ENCODE measurements around the gene SZRD1. TPM values are rescaled to one million over a fixed set of nuclear protein-coding genes. Genes with fewer than 3 reads are reported as not detected.

The SZRD1 gene
- total and polyA plus RNA-seq, 2 of the 4 experiments (the other 2 are of a cell fraction), result 119 to 149 TPM

- TF ChIP-seq MAZ (IDR thresholded peaks at IDR 0.05; ENCODE audit: borderline replicate concordance, low read depth, low read length) (no peak), SMC3 (IDR thresholded peaks at IDR 0.05; ENCODE audit: low read depth, low read length) (no peak), MXI1 (IDR thresholded peaks at IDR 0.05; ENCODE audit: borderline replicate concordance, low read depth, low read length) (no peak), CHD1 (IDR thresholded peaks at IDR 0.05; ENCODE audit: low read depth, low read length) (no peak), RCOR1 (IDR thresholded peaks at IDR 0.05; ENCODE audit: insufficient replicate concordance, low read length) (no peak), ELK1 (IDR thresholded peaks at IDR 0.05; ENCODE audit: borderline replicate concordance, low read depth, low read length) (no peak), CTCF (conservative IDR thresholded peaks at IDR 0.05; ENCODE audit: low read depth, low read length) (no peak), USF2 (IDR thresholded peaks at IDR 0.05; ENCODE audit: low read depth, low read length) (no peak), CEBPB (IDR thresholded peaks at IDR 0.05; ENCODE audit: low read depth, low read length) (no peak), MAFK (IDR thresholded peaks at IDR 0.05; ENCODE audit: low read depth, low read length) (no peak), FOS (IDR thresholded peaks at IDR 0.05; ENCODE audit: low read depth, low read length) (no peak), BHLHE40 (IDR thresholded peaks at IDR 0.05; ENCODE audit: low read depth, low read length) (no peak), RAD21 (IDR thresholded peaks at IDR 0.05; ENCODE audit: low read length) (no peak), NFE2L2 (IDR thresholded peaks at IDR 0.05; ENCODE audit: low read depth, low read length) (no peak), RFX5 (IDR thresholded peaks at IDR 0.05; ENCODE audit: low read depth, low read length) (no peak), POLR2A (IDR thresholded peaks at IDR 0.05; ENCODE audit: low read depth, low read length) (no peak)
- intact Hi-C loops (cut with micrococcal nuclease), result no loop called here
- Histone ChIP-seq H3K4ac (ENCODE audit: low read depth, low read length) (no peak overlapping the region), H2BK15ac (ENCODE audit: low read depth, low read length) (no peak overlapping the region), H3K18ac (ENCODE audit: low read depth, low read length) (no peak overlapping the region), H3K9me3 (ENCODE audit: control insufficient read depth, insufficient read depth, low read length) (no peaks in the 10 kb centered on the region), H3K27ac (ENCODE audit: insufficient read depth, low read length) (no peak overlapping the region), H3K4me1 (ENCODE audit: control insufficient read depth, insufficient read depth, low read length) (no peaks in the 10 kb centered on the region), H3K23ac (ENCODE audit: low read depth, low read length) (no peak overlapping the region), H3K14ac (replicated peaks; ENCODE audit: low read depth, low read length) (no peak overlapping the region), H2AK5ac (ENCODE audit: low read depth, low read length) (no peak overlapping the region), H3K4me2 (ENCODE audit: low read depth, low read length) (no peak overlapping the region), H3K9me1 (ENCODE audit: insufficient read depth, low read length) (0 out of 2 replicates have a peak, but pooled peaks cover 4% of the 10 kb centered on the region), H3K9ac (ENCODE audit: low read depth, low read length) (no peak overlapping the region), H4K5ac (ENCODE audit: low read depth, low read length) (no peak overlapping the region), H2BK120ac (ENCODE audit: low read depth, low read length) (no peak overlapping the region), H4K20me1 (ENCODE audit: insufficient read depth, low read length) (peaks cover 58% of the 10 kb centered on the region), H3K27me3 (ENCODE audit: control insufficient read depth, insufficient read depth, low read length) (no peaks in the 10 kb centered on the region), H2AK9ac (replicated peaks; ENCODE audit: low read depth, low read length, poor library complexity) (no peak overlapping the region), H2AFZ (replicated peaks; ENCODE audit: low read length, poor library complexity) (no peak overlapping the region), H4K91ac (ENCODE audit: insufficient read depth, low read depth, low read length) (no peak overlapping the region), H3K4me3 (ENCODE audit: insufficient read depth, low read depth, low read length) (no peak overlapping the region), H4K8ac (ENCODE audit: low read depth in 2 of 2, low read length in 2 of 2) (no peak overlapping the region), H3K36me3 (ENCODE audit: control insufficient read depth, insufficient read depth, low read length) (peaks cover 1% of the 10 kb centered on the region; the same call in 1 of the 2 replicates), H3K79me1 (ENCODE audit: low read depth in 1 of 2, low read length in 2 of 2) (peaks cover 5 to 57% of the 10 kb centered on the region in 2 experiments), H2BK20ac (ENCODE audit: low read depth, low read length) (no peak overlapping the region), H2BK5ac (ENCODE audit: low read depth, low read length, poor library complexity, severe bottlenecking) (no peak overlapping the region), H3K56ac (ENCODE audit: extremely low read depth, insufficient read depth, low read length) (no peak overlapping the region)
- POLR2A ChIA-PET (ENCODE audit: unreplicated experiment), result no interaction called here
- in situ Hi-C loops (cut with MboI; ENCODE audit: low sequenced_read_pairs), result no loop called here
- no TSS peak for BruUV-seq (replicated peaks)
- dilution Hi-C loops (cut with HindIII; ENCODE audit: low sequenced_read_pairs, unreplicated experiment), result no loop called here
- ATAC-seq (ENCODE audit: low read depth), result no peak
- CTCF ChIA-PET, result no interaction called here
- no peak for DNase-seq
- no CpG with 5 or more reads among the region's 10 CpGs for WGBS, 2 experiments (ENCODE audit: extremely low coverage in 2 of 2, insufficient read length in 1 of 2)
These were observed 24.5 kb upstream of the SZRD1 start for GRCh38 chr1:16342331-16343062.

Data from IMR-90 (cell line).